Superior temporal gyrus (tissue), 1 donor: Measurements from ENCODE around the gene TNFSF8.

Experiments used
- DNase-seq: peaks from one replicate; pipeline ENCODE4 v3.0.0-alpha.2; 2016; ENCODE audit errors: extremely low spot score

Gene TNFSF8

DNA sequence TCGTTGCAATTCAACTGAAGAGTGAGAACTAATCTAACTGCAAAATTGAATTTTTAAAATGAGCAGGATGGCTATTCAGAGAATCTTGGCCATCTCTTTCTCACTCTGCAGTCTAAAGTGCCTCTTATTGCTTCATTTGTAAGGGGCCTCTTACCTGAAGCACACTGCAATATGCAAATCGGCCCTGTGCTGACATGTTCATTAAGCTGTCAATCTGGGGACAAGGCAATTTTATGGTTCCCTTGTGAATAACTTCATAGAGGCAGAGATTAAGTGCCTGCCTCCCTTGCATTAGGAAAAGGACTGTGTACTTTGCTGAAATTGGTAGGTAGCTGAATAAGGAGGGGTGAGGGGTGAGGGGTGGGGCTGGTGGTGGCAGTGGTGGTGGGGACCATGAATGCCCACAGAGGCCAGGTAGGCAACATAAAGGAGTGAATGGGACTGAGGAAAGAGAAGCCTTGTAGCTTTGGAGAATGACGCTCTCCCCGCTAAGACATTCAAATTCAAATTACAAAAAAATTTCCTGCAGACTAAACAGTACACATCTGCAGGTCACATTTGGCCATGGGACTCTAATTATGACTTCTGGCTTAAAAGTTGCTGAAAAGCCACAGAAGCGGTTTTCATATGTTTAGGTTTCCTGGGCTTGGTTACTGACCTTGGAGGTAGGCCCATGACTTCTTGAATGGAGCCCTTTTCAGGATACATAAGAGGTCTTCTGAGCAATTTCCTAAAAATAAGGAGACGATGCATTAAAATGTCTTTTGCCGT, 25.0 kb downstream of the TNFSF8 start:
- DNase-seq, result no peak

DNA sequence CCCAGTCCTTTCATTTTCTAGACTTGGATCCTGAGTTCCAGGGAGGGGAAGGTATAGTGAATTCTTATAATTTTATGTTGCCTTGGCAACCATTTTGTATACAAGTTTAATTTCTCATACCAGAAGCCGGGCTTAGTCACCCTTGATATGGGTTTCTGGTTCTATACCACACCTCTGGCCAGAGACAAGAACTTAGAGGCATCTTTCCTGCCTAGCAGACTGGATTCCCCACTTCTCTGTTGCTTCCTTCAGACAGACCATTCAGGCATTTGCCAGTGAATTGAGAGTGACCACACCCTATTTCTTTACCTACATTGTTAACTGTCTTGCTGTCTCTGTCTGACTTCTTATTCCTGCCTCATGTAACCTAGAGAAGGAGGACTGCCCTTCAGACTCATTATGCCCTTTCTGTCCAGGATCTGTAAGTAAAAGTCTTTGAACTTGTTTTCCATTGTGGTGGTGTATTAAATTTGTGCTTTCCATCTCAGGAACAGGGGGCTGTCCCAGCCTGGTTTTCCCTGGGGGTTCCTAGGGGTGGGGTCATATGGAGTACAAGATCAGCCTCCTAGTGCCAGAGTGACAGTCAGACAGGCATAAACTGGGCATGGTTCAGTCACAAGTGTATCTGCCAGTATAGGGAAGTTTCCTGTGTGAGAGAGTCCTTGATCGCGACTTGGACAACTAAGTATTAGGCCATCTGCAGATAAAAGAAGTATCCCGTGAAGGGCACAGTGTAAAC, 27.4 kb downstream of the TNFSF8 start:
- no peak for DNase-seq

DNA sequence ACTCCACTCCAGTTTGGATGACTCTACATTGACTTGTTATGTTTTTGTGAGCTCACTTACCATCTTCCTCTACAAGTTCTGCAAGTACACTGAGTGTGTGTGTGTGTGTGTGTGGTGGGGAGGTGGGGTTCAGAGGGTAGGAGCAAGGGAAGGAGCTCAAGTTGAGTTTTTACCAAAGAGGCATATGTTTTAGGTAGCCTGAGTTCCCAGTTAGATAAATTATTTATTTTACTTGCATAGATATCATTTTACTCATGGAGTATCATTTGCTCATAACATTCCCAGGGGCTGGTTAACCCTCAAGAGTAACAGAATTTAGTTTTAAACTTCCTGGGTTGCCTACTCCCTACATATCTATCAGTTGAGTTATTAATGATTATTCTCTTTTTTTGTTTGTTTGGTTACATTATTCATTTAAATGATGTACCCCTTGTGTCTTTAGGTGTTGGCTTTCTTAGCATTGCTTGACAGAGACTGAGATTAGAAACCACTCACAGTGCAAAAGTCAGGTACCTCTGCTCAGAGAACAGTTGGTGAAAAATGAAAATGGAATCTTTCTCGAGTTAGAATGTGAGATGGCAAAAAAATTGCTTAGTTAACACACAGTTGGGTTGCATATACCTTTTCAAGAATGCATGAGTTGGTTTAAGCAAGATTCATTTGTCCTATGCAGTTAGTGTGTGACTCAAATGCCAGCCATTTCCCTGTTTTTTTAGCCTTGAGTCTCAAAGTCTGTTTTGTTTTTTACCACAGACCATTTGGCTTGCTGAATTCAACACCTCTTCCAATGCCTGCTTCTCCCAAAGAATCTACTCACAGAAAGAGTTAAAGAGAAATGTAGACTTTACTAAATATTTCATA, 29.2 kb downstream of the TNFSF8 start:
- no peak for DNase-seq

DNA sequence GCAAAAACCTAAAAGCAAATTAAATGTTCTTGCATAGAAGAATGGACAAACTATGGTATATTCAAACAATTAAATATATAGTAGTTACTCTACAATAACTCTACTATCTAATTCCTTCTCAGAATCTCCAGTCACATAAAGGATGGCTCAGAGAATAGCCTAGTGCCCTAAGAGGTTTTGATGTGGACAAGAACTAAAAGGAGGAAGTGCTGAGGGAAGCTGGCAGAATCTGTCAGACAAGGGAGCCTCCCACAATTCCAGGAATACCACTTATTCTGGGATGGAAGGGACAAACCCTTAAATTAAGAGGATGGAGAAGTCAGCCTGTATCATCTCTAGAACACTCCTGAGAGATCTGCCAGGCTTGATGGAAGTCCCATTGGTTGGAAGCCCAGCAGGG, 30.4 kb downstream of the TNFSF8 start:
- no peak for DNase-seq

DNA sequence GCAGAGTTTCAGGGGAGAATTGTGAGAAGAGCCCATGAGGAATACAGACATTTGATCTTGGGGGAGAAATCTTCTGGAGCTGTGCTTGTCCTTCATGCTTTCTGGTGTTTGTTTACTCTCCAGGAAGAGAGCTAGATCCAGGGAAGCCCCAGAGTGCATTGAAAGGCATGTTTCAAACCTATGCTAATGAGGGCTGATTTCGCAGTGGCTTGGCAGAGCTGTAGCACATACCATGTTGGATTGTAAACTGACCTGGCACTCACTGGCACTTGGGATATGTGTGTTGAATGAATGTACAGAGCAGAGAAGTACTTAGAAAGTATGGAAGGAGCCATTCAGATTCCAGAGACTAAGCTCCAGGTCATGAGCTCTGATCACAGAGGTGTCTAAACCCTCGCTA, 30.9 kb downstream of the TNFSF8 start:
- DNase-seq, result no peak

DNA sequence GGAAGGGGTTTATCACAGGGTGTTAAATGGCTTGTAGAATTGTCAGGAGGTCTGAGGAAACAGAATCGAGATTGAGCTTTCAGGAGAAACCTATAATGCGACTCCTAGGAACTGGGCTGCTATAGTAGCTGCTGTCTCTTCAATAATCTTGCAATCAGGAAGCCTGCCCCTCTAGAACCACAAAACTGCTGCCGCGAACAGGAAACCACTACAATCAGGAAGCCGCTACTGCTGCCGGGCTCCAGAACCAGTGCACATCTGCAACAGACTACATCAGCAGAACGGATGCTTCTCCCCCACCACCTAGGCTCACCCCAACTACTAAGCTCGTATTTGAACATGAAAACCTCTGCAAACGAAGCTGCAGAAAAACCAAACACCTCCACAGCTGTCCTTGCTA, 31.6 kb downstream of the TNFSF8 start:
- no peak for DNase-seq

DNA sequence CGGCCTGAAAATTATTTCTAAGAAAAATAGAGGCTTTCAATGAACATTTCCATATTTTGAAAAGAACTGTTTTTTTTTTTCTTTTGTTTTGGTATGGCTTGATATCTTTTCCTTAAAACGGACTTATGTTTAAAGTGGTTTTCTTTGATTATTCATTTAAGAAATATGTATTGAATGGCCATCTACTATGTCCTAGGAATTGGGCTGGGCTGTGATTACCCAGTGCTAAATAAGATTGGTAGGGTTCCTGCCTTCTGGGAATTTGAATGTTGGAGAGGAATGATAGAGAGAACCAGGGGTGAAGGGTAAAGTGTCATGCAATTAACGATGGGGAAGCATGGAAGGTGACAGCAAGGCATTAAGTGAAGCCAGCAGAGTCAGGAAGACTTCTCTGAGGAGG, 33.2 kb downstream of the TNFSF8 start:
- no peak for DNase-seq

DNA sequence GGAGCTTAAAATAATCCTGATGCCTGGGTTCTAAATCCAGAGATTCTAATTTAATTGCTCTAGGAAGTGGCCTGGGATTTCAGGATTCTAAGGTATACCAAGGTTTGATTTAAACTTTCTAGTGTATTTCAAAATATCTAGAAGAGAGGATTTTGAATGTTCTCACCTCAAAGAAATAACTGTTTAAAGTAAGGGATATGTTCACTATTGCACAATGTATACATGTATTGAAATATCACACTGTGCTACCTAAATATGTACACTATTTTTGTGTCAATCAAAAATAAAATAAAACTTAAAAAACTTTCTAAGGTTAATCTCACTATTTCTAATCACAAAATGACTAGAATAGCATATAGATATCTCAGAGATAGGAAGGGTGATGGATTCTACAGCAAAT, 34.0 kb downstream of the TNFSF8 start:
- DNase-seq, result no peak

DNA sequence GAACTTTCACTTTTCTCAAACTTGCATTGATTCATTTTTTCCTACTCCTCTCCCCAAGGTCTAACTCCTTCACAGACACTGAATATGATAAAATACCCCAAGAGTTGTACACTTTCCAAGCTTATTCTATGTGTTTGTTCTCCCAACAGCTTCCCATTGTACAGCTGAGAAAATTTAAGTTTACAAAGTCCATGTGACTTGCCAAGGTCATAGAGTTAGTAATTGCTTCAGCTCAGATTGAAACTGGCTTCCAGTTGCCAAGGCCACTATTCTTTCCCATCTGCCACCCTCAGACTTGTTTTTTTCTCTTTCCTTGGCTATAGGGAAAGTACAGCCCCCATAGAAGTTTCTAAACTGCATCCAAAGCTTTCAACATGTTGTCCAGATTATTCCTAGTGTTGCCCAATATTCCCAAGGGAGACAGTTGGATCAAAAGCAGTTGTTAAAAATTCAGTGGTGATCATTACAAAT, 34.8 kb downstream of the TNFSF8 start:
- no peak for DNase-seq

DNA sequence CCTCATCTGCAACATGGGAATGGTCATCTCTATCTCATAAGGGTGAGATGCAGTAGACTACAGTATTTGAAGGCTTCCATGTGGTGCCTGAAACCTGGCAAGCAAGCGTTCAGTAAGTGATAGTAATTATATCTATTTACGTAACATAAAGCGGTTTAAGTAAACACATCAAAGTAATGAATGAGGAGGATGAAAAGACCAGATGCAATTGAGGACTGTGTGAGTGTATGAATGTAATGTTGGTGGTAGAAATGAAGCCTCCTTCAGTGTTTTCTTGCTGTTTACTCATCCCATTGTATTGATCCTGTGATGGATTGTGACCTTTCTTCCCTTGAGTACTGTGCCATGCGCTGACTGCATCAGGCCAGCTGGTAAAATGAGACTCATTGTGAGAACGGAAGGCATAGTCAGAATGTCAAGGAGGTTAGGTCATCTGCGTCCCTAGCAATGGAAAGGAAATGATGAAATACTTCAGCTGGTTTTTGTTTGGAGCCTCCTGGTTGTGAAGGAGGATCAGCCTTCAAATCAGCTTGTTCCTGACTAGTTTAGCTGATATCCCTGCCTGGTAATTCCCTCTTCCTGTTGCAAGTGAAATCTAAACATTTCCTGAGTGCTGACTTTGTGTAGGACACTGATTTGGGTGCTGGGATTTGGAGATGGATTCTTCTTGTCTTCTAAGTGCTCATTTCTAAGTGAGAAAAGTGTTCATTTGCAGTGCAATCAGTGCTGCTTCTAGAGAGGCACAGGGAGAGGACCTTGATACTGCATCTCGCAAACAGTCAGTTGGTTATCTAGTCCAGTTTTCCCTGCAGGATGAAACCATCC, 35.6 kb downstream of the TNFSF8 start:
- no peak for DNase-seq

DNA sequence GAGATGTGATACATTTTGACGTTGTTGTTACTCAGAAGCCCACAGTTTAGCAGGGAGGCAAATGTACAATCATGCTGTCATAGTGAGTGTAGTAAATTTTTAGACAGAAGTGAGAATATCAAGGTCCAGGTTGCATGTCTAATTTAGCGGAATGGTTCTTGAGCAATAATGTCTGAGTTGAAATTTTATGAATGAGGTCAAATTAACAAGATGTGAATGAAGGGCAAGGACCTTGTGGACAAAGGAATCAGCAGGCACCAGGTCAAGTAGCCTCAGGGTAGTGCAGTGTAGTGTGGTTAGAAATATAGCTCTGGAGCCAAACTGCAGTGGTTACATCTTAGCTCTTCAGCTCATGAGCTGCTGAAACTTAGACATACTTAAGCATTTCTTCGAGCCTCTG, 36.2 kb downstream of the TNFSF8 start:
- no peak for DNase-seq

DNA sequence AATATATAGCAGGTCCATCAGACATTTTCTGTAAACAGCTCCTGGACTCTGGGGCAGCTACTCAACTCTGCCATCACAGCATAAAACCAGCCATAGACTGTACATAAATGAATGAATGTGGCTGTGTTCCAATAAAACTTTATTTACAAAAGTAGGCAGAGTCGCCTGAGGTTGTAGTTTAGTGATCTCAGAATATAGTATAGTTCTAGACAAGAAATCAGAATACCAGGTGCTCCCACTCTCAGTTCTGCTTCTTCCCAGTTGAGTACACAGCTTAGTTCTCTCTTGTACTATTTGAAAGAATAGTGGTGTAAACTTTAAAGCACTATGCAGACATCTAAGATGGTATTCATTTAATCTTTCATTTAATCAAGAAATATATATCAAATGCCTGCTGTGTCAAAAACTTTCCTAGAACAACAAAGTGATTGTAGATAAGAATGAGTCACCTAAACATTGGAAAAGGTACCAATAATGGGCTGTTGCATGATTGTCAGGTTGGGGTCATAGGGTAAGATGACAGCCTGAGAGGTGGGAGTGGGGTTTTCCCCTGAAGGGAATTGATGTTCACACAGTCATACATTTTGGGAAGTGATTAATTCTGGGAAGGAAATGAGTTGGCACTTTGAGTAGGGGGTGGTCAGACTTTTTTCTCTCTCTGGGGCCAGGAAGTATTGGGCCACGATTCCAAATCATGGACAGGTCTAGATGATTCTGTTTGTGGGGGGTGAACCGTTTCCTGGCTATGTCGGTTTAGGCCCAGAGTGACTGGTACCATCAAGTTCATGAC, 37.0 kb downstream of the TNFSF8 start:
- no peak for DNase-seq

DNA sequence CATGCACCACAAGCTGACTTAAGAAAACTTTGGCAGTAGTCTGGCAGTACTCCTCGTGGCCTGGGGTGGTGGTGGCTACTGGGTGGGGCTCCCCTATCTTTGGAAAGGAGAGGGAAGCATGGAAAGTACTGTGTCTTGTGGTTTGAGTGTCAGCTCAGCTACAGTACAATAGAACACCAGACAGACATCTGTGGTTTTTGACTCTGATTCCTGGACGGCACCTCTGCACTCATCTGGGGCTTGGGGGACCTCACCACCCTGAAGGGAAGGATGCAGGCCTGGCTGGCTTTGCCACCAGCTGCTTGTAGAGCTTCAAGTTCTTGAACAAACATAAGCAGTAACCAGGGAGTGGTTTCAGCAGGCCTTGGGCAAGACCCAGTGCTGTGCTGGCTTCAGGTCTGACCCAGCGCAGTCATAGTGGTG, 40.6 kb downstream of the TNFSF8 start:
- no peak for DNase-seq

DNA sequence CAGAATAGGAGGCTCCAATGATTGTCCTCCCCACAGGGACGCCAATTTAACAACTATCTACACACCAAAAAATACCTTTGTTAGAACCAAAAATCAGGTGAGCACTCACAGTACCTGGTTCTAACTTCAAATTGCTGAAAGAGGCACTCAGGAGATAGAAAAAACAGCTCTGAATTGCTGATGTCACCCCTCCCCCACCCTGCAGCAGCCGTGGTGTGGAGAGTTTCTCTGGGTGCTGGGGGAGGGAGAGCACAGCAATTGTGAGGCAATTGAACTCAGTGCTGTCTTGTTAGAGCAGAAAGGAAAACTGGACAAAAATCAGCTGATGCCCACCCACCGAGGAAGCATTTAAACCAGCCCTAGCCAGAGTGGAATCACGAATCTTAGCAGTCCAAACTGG, 41.8 kb downstream of the TNFSF8 start:
- no peak for DNase-seq

DNA sequence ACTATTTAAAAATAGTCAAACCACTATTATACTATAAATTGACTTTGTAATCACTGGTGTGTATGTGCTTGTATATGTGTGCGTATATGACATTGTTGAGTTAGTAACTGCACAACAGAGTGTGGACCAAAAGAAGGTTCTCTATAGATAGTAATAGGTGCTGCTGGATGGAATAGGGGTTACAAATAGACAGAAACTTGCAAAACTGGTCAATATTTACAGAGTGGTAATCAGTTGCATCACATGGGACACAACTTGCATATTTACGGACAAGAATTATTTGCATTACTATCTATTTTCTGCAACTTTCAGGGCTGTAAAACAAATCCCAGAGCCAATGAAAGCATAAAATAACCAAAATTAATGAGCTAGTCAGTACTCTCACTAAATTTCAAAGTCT, 42.4 kb downstream of the TNFSF8 start:
- DNase-seq, result no peak

DNA sequence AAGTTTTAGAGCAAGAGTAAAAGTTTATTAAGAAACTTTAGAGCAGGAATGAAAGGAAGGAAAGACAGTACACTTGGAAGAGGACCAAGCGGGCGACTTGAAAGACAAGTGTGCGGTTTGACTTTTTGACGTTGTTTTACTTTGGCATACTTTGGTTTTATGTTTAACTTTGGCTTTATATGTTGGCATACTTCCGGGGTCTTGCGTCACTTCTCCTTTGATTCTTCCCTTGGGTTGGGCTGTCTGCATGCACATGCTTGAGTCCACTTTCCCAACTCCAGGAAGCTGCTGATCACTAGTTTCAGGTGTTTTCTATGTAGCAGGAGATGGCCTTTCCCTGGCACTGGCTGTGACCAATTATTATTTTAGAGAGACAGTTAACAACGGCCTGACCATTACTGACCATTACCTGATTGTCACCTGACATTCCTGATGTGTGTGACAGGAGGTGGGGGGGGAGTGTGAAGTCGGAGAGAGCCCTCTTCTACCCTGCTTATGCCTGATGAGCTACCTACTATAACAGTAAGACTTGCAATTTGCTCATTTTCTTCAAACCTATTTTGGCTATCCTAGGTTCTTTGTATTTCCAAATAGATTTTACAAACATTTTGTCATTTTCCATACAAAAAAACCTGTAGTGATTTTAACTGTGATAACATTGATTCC, 45.5 kb downstream of the TNFSF8 start:
- no peak for DNase-seq

DNA sequence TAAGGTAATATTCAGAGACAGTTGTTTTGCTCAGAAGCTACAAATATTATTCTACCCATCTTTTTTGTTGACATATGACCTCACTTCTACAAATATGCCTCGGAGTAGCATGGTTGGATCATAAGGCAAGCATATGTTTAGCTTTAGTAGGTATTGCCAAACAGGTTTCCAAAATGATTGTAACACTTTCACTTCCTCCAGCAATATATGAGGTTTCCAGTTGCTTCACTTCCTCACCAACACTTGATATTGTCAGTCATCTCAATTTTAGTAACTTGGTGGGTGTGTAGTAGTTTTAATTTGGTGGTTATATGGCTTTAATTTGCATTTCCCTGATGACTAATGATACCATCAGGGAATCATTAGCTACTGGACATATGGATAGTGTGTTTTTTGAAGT, 46.7 kb downstream of the TNFSF8 start:
- DNase-seq, result no peak

DNA sequence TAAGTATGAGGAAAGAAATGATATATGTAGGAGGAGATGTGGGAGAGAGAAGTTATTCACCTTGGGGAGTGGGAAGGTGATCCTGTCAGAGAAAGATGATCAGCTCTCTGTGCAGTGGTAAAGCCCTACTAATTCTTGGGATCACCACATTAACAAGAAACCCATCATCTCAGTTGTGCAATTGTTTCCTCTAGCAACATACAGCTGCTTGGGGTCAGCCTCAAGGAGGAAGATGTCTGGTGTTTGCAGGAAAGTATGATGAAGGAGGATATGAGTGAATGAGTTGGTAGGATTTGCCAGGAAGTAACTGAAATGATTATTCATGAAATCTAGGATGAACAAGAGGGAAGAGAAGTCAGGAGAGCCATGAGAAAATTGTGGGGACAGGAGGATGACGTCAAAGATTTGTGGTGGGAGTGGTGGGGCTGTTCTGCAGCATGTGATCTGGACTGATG, 50.1 kb downstream of the TNFSF8 start:
- DNase-seq, result no peak

DNA sequence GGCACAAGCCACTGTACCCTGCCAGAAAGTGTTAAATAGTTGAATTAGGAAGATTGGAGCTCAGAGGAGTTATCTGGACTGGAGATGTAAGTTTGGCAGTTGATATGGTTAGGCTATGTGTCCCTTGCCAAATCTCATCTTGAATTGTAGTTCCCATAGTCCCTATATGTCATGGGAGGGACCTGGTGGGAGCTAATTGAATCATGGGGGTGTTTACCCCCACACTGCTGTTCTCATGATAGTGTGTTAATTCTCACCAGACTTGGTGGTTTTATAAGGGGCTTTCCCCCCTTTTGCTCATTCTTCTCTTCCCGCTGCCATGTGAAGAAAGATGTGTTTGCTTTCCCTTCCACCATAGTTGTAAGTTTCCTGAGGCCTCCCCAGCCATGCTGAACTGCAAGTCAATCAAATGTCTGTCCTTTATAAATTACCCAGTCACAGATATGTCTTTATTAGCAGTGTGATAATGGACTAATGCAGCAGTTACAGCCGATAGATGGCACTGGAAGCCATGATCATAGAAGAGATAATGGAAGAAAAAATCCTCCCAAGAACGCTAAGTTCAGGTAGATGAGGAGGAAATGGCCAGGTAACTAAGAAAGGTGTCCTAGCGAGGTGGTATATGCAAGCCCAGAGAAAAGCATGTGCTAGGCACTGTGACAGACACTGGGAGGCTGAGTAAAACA, 51.4 kb downstream of the TNFSF8 start:
- no peak for DNase-seq
